Stimulated activated memory B cell treated with anti-CD40 and anti-IgM and Interleukin-4, amounts not matched to agents 10 μg/mL and 1 μg/mL and 100 μg/mL, for 72 hours (primary cell): Measurements from ENCODE around the gene DGKQ.
A peak's percentile ranks its signal among the peaks of the same experiment; 100 is the strongest.

Experiments
- ATAC-seq: fragments of 150-1000 bp; cut with Tn5 transposase; 2 replicates; pipeline ENCODE4 v1.10.0; 2021
- H3K27ac Mint-ChIP-seq: one replicate; pipeline ENCODE4 v1.8.0; 2022; ENCODE audit warnings: mild to moderate bottlenecking, mixed read lengths
- H3K27me3 Mint-ChIP-seq: one replicate; pipeline ENCODE4 v1.8.0; 2022; ENCODE audit warnings: mixed read lengths
- H3K36me3 Mint-ChIP-seq: one replicate; pipeline ENCODE4 v1.8.0; 2022; ENCODE audit warnings: mixed read lengths
- H3K4me1 Mint-ChIP-seq: one replicate; pipeline ENCODE4 v1.8.0; 2022; ENCODE audit warnings: mixed read lengths
- H3K4me3 Mint-ChIP-seq: one replicate; pipeline ENCODE4 v1.8.0; 2022; ENCODE audit warnings: mild to moderate bottlenecking, moderate library complexity, mixed read lengths
- H3K9me3 Mint-ChIP-seq: one replicate; pipeline ENCODE4 v1.8.0; 2022; ENCODE audit warnings: mixed read lengths

DGKQ gene

DNA sequence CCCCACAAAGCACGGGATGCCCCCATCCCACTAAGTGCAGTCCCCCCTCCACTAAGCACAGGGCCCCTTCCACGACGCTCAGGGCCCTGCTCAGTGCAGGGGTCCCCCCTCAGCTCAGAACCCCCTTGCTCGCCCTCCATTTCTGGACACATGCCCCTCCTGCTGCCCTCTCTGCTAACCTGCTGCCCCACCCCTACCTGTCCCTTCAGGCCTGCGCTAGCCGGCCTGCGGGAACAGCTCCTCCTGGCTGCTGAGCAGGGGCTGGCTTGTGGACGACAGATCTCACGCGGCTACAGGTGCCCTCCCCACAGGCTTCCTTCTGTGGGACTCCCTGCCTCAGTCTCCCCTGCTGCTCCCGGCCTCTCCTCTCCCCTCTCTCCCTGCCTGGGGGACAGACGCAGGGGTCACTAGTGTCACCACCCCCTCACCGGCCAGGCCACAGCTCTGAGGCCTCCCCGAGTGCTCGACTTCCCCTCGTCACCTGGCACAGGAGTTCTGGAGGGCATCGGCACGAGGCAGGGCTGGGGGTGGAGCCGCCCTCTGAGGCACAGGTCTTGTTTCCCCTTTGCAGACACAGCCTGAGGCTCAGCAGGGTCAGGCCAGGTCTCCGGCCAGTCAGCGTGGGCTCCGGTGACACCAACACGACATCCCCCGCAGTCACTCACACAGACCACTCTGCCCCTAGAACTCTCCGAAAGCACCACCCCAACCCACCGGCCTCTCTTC, 62.8 kb downstream of the DGKQ start:
- peaks cover 52% of the 10 kb centered on the region for H3K36me3 Mint-ChIP-seq
- peaks cover 2% of the 10 kb centered on the region for H3K9me3 Mint-ChIP-seq
- ATAC-seq: no peak
- H3K4me1 Mint-ChIP-seq: peaks cover 21% of the 10 kb centered on the region
- H3K27ac Mint-ChIP-seq: peak overlapping the region; percentile 51
- H3K27me3 Mint-ChIP-seq: no peaks in the 10 kb centered on the region
- no peak overlapping the region for H3K4me3 Mint-ChIP-seq

DNA sequence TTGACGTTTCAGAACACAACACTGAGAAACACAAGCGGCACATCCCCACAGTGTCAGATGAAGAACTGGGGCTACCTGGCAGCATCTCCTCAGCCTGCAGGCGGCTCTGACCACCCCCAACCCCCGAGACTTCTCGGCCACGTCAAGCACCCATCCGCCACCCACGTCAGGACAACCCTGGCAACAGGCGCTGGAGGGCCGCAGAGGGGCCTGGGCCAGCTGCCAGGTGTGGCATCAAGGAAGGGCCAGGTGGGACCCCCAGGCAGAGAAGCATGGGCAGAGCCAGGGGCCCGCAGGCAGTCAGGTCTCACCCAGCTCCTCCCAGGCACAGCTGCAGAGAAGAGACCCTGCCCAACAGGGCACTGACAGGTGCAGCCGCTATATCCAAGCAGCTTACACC, 63.5 kb downstream of the DGKQ start:
- H3K9me3 Mint-ChIP-seq: peaks cover 2% of the 10 kb centered on the region
- H3K36me3 Mint-ChIP-seq: peaks cover 59% of the 10 kb centered on the region
- no peak for ATAC-seq
- no peak overlapping the region for H3K27ac Mint-ChIP-seq
- H3K4me1 Mint-ChIP-seq: peaks cover 14% of the 10 kb centered on the region
- H3K4me3 Mint-ChIP-seq: no peak overlapping the region
- no peaks in the 10 kb centered on the region for H3K27me3 Mint-ChIP-seq

DNA sequence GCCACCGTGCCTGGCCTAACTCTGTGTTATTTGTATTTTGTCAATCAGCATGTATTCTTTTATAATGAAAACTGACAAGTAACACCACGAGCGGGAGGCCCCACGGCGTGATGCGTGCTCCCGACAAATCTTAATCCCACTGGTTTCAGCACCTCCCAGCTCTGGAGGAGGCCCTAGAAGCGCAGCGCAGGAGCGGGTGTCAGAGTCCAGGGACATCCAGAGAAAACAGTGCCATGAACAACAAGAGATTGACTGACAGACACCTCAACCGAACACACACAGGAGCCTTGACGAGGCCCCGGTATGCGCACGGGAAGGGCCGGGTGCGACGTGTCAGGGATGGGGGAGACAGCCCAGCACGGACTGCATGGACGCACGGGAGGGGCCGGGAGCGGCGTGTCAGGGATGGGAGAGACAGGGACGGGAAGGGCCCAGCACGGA, 64.2 kb downstream of the DGKQ start:
- no peaks in the 10 kb centered on the region for H3K27me3 Mint-ChIP-seq
- H3K9me3 Mint-ChIP-seq: peaks cover 2% of the 10 kb centered on the region
- peaks cover 10% of the 10 kb centered on the region for H3K4me1 Mint-ChIP-seq
- no peak overlapping the region for H3K27ac Mint-ChIP-seq
- ATAC-seq: no peak
- H3K4me3 Mint-ChIP-seq: no peak overlapping the region
- peaks cover 61% of the 10 kb centered on the region for H3K36me3 Mint-ChIP-seq
